Measurements from ENCODE around the gene STX18. TPM values are rescaled to one million over a fixed set of nuclear protein-coding genes. Genes with fewer than 3 reads are reported as not detected.

STX18 gene
- total and polyA plus RNA-seq, 8 donors: 18.6 to 60.6 (median 51.9) TPM

DNA sequence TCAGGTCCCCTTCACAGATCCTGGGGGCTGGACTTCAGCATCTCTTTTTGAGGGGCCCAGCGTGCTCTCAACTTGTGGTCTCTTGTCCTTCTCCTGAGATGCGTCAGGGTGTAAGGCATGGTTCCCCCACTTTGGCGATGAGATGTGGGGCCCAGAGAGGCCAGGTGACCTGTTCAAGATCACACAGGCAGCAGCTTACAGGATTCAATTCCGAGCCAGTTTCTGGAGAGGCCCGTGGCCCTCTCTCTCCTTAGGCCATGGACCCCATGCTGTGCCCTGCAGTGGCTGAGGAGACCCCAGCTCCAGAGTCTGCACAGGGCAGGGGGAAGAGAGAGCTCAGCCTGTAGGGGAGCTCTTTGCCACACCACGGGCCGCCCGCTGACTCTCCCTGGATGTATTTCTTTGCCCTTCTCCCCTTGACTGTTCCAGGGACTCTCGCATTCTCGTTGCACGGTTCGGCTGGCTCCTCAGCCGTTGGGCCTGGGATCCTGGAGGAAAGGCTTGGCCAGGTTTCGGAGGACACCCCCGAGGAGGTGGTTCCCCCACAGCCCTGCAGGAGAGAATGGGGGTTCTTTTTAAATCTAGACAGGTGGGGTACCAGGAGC is 136.4 kb downstream of the STX18 start:
- ATAC-seq (no peak), DNase-seq (peak in 1 of 4 donors; percentile 60)
- intact Hi-C loops (cut with DNase I): no loop called here
- H3K4me3 ChIP-seq: no peak overlapping the region
- no peak overlapping the region for H3K27ac ChIP-seq
- H3K9me3 ChIP-seq: no peaks in the 10 kb centered on the region
- H3K4me1 ChIP-seq: no peaks in the 10 kb centered on the region
- H3K36me3 ChIP-seq: no peaks in the 10 kb centered on the region
- peaks cover 0 to 23% of the 10 kb centered on the region in 2 donors for H3K27me3 ChIP-seq
- TF ChIP-seq, protein P1, sequence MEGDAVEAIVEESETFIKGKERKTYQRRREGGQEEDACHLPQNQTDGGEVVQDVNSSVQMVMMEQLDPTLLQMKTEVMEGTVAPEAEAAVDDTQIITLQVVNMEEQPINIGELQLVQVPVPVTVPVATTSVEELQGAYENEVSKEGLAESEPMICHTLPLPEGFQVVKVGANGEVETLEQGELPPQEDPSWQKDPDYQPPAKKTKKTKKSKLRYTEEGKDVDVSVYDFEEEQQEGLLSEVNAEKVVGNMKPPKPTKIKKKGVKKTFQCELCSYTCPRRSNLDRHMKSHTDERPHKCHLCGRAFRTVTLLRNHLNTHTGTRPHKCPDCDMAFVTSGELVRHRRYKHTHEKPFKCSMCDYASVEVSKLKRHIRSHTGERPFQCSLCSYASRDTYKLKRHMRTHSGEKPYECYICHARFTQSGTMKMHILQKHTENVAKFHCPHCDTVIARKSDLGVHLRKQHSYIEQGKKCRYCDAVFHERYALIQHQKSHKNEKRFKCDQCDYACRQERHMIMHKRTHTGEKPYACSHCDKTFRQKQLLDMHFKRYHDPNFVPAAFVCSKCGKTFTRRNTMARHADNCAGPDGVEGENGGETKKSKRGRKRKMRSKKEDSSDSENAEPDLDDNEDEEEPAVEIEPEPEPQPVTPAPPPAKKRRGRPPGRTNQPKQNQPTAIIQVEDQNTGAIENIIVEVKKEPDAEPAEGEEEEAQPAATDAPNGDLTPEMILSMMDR (IDR thresholded peaks at IDR 0.05): no peak

DNA sequence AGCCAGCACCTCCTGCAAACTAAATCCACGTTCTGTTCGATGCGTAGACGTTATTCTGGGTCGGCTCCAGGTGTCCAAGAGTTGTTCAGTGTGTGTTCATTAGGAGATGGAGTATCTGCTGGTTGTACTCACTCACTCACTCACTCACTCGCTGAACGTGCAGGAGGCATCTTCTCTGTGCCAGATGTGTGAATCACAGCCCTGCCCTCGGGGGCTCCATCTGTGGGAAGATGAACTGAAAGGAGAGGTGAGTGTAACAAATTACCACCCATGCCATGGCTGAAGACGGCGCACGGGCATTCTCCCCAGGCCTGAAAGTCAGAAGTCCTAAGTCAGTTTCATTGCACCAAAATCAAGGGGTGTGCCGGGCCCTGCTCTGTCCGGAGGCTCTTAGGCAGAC is 138.9 kb downstream of the STX18 start:
- no peaks in the 10 kb centered on the region for H3K36me3 ChIP-seq
- H3K4me1 ChIP-seq: no peaks in the 10 kb centered on the region
- H3K27me3 ChIP-seq: peaks cover 0 to 23% of the 10 kb centered on the region in 2 donors
- no peak overlapping the region for H3K4me3 ChIP-seq
- TF ChIP-seq, protein P1 (IDR thresholded peaks at IDR 0.05): no peak
- peaks cover 0 to 4% of the 10 kb centered on the region in 2 donors for H3K9me3 ChIP-seq
- DNase-seq: no peak
- intact Hi-C loops (cut with DNase I): no loop called here
- ATAC-seq: no peak
- H3K27ac ChIP-seq: no peak overlapping the region

DNA sequence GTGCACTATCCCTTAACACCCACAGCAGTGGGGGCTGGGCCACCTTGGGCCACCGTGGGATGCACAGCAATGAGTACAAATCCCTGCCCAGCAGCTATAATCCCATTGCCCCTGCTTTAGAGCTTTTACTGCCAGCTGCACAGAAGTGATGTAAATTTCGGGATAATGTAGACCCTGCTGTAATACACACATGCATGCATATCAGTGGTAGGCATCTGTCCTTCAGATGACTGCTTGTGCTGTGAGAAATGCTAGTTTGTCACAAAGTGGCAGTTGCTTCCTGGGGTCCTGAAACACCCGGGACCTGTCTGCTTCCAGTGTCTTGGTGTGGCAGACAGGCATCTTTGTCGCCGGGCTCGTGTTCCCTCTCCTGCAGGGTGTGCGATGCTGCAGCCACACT is 140.8 kb downstream of the STX18 start:
- Histone ChIP-seq H3K4me3 (no peak overlapping the region), H3K27ac (no peak overlapping the region), H3K27me3 (peaks cover 0 to 34% of the 10 kb centered on the region in 2 donors), H3K4me1 (no peaks in the 10 kb centered on the region), H3K9me3 (peaks cover 0 to 4% of the 10 kb centered on the region in 2 donors), H3K36me3 (no peaks in the 10 kb centered on the region)
- ATAC-seq (no peak), DNase-seq (no peak)
- TF ChIP-seq, protein P1 (IDR thresholded peaks at IDR 0.05): no peak
- intact Hi-C loops (cut with DNase I): no loop called here

DNA sequence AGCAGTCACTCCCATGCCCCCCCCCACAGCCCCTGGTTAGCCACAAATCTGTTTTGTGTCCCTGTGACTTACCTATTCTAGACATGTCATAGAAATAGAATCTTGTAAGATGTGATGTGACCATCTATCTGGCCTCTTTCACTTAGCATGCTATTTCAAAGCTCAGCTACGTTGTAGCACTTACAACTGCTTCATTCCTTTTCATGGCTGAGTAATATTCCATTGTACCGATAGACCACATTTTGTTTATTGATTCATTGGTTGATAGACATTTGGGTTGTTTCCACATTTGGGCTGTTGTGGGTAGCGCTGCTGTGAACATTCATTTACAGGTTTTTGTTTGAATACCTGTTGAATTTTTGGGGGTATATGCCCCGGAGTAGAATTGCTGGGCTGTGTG is 143.4 kb downstream of the STX18 start:
- intact Hi-C loops (cut with DNase I): no loop called here
- no peak overlapping the region for H3K4me3 ChIP-seq

DNA sequence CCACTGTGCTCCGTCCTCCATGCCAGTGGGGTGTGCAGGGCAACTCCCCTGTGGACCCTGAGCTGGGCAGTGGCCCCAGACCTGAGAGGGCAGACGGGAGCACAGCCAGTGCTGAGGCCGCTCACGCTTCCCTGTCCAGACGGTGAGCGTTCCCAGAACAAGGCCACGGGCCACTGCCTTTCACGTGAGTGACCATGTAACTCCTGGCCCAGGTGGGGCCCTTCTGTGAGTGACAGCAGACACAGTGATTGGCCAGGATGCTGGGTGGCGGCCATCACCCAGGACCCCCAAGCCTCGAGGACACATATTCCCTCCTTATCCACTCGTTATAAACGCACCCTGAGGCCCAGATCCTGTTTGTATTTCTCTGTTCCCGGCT is 144.4 kb downstream of the STX18 start:
- Histone ChIP-seq H3K36me3 (no peaks in the 10 kb centered on the region), H3K27me3 (peaks cover 0 to 64% of the 10 kb centered on the region in 2 donors), H3K9me3 (peaks cover 0 to 4% of the 10 kb centered on the region in 2 donors), H3K4me1 (no peaks in the 10 kb centered on the region), H3K4me3 (no peak overlapping the region), H3K27ac (no peak overlapping the region)
- TF ChIP-seq, protein P1 (IDR thresholded peaks at IDR 0.05): no peak
- DNase-seq (peak in 1 of 4 donors; percentile 62), ATAC-seq (no peak)
- intact Hi-C loops (cut with DNase I): no loop called here

More for the DNA sequence above, 143.4 kb downstream of the STX18 start:
- Histone ChIP-seq H3K27me3 (peaks cover 0 to 54% of the 10 kb centered on the region in 2 donors), H3K4me1 (no peaks in the 10 kb centered on the region), H3K27ac (no peak overlapping the region), H3K9me3 (peaks cover 0 to 4% of the 10 kb centered on the region in 2 donors), H3K36me3 (no peaks in the 10 kb centered on the region)
- no peak for ATAC-seq
- DNase-seq: no peak
- TF ChIP-seq, protein P1 (IDR thresholded peaks at IDR 0.05): no peak
